Mononuclear cell (primary cell): ENCODE results near the gene VSIG4. TPM values are rescaled to one million over a fixed set of nuclear protein-coding genes. Genes with fewer than 3 reads are reported as not detected.
A peak's percentile ranks its signal among the peaks of the same experiment; 100 is the strongest.
"Not testable (repeated sequence)": the region's sequence is repeated elsewhere in the genome, so short reads cannot be mapped to it uniquely, and the experiment has no call there.

ENCODE experiments used
- H3K27me3 ChIP-seq: 2 replicates; pipeline ENCODE4 v1.6.0; 2011; ENCODE audit warnings: low read length, control low read depth; ENCODE audit not compliant: insufficient read depth
- H3K4me1 ChIP-seq: 2 replicates; pipeline ENCODE4 v1.5.1; 2011; ENCODE audit warnings: mild to moderate bottlenecking, low read length, control low read depth; ENCODE audit not compliant: insufficient read depth
- H3K4me3 ChIP-seq: 2 replicates; pipeline ENCODE4 v1.5.1; 2011; ENCODE audit warnings: mild to moderate bottlenecking, low read length, moderate library complexity
- H3K9me3 ChIP-seq: 2 replicates; pipeline ENCODE4 v1.5.1; 2011; ENCODE audit warnings: low read depth, mild to moderate bottlenecking, control low read depth, low read length
- total RNA-seq: library from RNA; depleted of rRNA; stranded (reverse); fragments of >200 nt; gene quantifications from one replicate; pipeline ENCODE4 v1.2.3, GENCODE V29; 2012

The VSIG4 gene
- total RNA-seq = 1.6 TPM

GRCh38 chrX:66039944-66040343 is at the start of gene VSIG4:
Gene VSIG4 (minus strand): TSS chrX:66040080. CDS start chrX:66039998, 82 bp downstream.
- no peaks in the 10 kb centered on the region for H3K27me3 ChIP-seq
- H3K9me3 ChIP-seq = no peaks in the 10 kb centered on the region
- H3K4me1 ChIP-seq = no peaks in the 10 kb centered on the region

GRCh38 chrX:66076801-66077200 is 36.9 kb upstream of the VSIG4 start:
- Histone ChIP-seq H3K4me1 (peaks cover 38% of the 10 kb centered on the region), H3K27me3 (no peaks in the 10 kb centered on the region)

More at GRCh38 chrX:66039944-66040343, at the start of gene VSIG4:
- H3K4me3 ChIP-seq = no peak within 1 kb of the TSS

GRCh38 chrX:66074920-66075879 is 35.3 kb upstream of the VSIG4 start:
- no peaks in the 10 kb centered on the region for H3K9me3 ChIP-seq
- H3K4me3 ChIP-seq = peak overlapping the region; percentile 10
- H3K4me1 ChIP-seq = peaks cover 38% of the 10 kb centered on the region

More at GRCh38 chrX:66076801-66077200, 36.9 kb upstream of the VSIG4 start:
- Histone ChIP-seq H3K9me3 (no peaks in the 10 kb centered on the region), H3K4me3 (no peak overlapping the region)

GRCh38 chrX:66071126-66071525 is 31.2 kb upstream of the VSIG4 start:
- Histone ChIP-seq H3K27me3 (no peaks in the 10 kb centered on the region), H3K4me3 (no peak overlapping the region), H3K4me1 (peaks cover 34% of the 10 kb centered on the region), H3K9me3 (no peaks in the 10 kb centered on the region)

More at GRCh38 chrX:66074920-66075879, 35.3 kb upstream of the VSIG4 start:
- H3K27me3 ChIP-seq = no peaks in the 10 kb centered on the region

GRCh38 chrX:66064261-66064660 is 24.4 kb upstream of the VSIG4 start:
- Histone ChIP-seq H3K4me3 (no peak overlapping the region), H3K4me1 (no peaks in the 10 kb centered on the region), H3K27me3 (no peaks in the 10 kb centered on the region), H3K9me3 (no peaks in the 10 kb centered on the region)

GRCh38 chrX:66057019-66057418 is 17.1 kb upstream of the VSIG4 start:
- H3K9me3 ChIP-seq, H3K4me3 ChIP-seq: not testable (repeated sequence)
- H3K4me1 ChIP-seq = peaks cover 16% of the 10 kb centered on the region

GRCh38 chrX:66054978-66055377 is 15.1 kb upstream of the VSIG4 start:
- peaks cover 32% of the 10 kb centered on the region for H3K4me1 ChIP-seq

More at GRCh38 chrX:66057019-66057418, 17.1 kb upstream of the VSIG4 start:
- H3K27me3 ChIP-seq = not testable (repeated sequence)

GRCh38 chrX:66053414-66053813 is 13.5 kb upstream of the VSIG4 start:
- Histone ChIP-seq H3K27me3 (no peaks in the 10 kb centered on the region), H3K9me3 (no peaks in the 10 kb centered on the region), H3K4me3 (no peak overlapping the region), H3K4me1 (peaks cover 36% of the 10 kb centered on the region)

More at GRCh38 chrX:66054978-66055377, 15.1 kb upstream of the VSIG4 start:
- no peaks in the 10 kb centered on the region for H3K27me3 ChIP-seq
- H3K9me3 ChIP-seq = no peaks in the 10 kb centered on the region
- no peak overlapping the region for H3K4me3 ChIP-seq

- H3K4me1 ChIP-seq = peaks cover 48% of the 10 kb centered on the region
- H3K27me3 ChIP-seq = no peaks in the 10 kb centered on the region
- H3K9me3 ChIP-seq = no peaks in the 10 kb centered on the region
- H3K4me3 ChIP-seq = no peak overlapping the region
Observed at GRCh38 chrX:66051980-66052379, 12.1 kb upstream of the VSIG4 start.

- no peak overlapping the region for H3K4me3 ChIP-seq
- H3K9me3 ChIP-seq = no peaks in the 10 kb centered on the region
- H3K27me3 ChIP-seq = no peaks in the 10 kb centered on the region
- H3K4me1 ChIP-seq = peaks cover 64% of the 10 kb centered on the region
Observed at GRCh38 chrX:66050140-66050569, 10.3 kb upstream of the VSIG4 start.

- no peaks in the 10 kb centered on the region for H3K27me3 ChIP-seq
- H3K4me3 ChIP-seq = no peak overlapping the region
- H3K9me3 ChIP-seq = no peaks in the 10 kb centered on the region
- H3K4me1 ChIP-seq = peaks cover 59% of the 10 kb centered on the region
Observed at GRCh38 chrX:66049056-66049455, 9.2 kb upstream of the VSIG4 start.

- H3K4me1 ChIP-seq = peaks cover 46% of the 10 kb centered on the region
- no peak overlapping the region for H3K4me3 ChIP-seq
- no peaks in the 10 kb centered on the region for H3K27me3 ChIP-seq
- H3K9me3 ChIP-seq = no peaks in the 10 kb centered on the region
Observed at GRCh38 chrX:66046612-66047235, 6.8 kb upstream of the VSIG4 start.

- Histone ChIP-seq H3K9me3 (no peaks in the 10 kb centered on the region), H3K4me3 (no peak overlapping the region), H3K4me1 (peaks cover 38% of the 10 kb centered on the region), H3K27me3 (no peaks in the 10 kb centered on the region)
Observed at GRCh38 chrX:66045894-66046293, 6.0 kb upstream of the VSIG4 start.

GRCh38 chrX:66043584-66043983 is 3.7 kb upstream of the VSIG4 start:
- Histone ChIP-seq H3K27me3 (no peaks in the 10 kb centered on the region), H3K4me3 (no peak overlapping the region), H3K9me3 (no peaks in the 10 kb centered on the region), H3K4me1 (peaks cover 28% of the 10 kb centered on the region)

GRCh38 chrX:66042307-66043077 is 2.6 kb upstream of the VSIG4 start:
- H3K9me3 ChIP-seq = no peaks in the 10 kb centered on the region
- H3K27me3 ChIP-seq = no peaks in the 10 kb centered on the region
- peaks cover 21% of the 10 kb centered on the region for H3K4me1 ChIP-seq
- H3K4me3 ChIP-seq = no peak overlapping the region
